ENCODE data around the gene COL6A2.

GRCh38 chr21:46159841-46160656, 62.1 kb downstream of the COL6A2 start:
- TF ChIP-seq, protein P1, sequence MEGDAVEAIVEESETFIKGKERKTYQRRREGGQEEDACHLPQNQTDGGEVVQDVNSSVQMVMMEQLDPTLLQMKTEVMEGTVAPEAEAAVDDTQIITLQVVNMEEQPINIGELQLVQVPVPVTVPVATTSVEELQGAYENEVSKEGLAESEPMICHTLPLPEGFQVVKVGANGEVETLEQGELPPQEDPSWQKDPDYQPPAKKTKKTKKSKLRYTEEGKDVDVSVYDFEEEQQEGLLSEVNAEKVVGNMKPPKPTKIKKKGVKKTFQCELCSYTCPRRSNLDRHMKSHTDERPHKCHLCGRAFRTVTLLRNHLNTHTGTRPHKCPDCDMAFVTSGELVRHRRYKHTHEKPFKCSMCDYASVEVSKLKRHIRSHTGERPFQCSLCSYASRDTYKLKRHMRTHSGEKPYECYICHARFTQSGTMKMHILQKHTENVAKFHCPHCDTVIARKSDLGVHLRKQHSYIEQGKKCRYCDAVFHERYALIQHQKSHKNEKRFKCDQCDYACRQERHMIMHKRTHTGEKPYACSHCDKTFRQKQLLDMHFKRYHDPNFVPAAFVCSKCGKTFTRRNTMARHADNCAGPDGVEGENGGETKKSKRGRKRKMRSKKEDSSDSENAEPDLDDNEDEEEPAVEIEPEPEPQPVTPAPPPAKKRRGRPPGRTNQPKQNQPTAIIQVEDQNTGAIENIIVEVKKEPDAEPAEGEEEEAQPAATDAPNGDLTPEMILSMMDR (IDR thresholded peaks at IDR 0.05): no peak
- TF ChIP-seq POLR2A (IDR thresholded peaks at IDR 0.05) (no peak), EP300 (IDR thresholded peaks at IDR 0.05) (no peak)

Data from suprapubic skin (tissue), 3 donors.